HepG2 (cell line): ENCODE results near the gene PKM. TPM values are rescaled to one million over a fixed set of nuclear protein-coding genes. Genes with fewer than 3 reads are reported as not detected.

ENCODE experiments used
- KLF9 ChIP-seq: IDR thresholded peaks from 2 replicates; pipeline ENCODE4 v1.6.1; 2016; ENCODE audit warnings: low read depth
- MBNL3 ChIP-seq: fragments of 250-450 bp; sonication (Bioruptor Pico); conservative IDR thresholded peaks from 2 replicates; pipeline ENCODE4 v1.8.0; 2022; ENCODE audit warnings: mild to moderate bottlenecking, inconsistent platforms
- MED8 ChIP-seq: sonication (generic); formaldehyde crosslinking; IDR thresholded peaks from 2 replicates; pipeline ENCODE4 v1.8.1; 2023; ENCODE audit warnings: mild to moderate bottlenecking, missing genetic modification reagents; ENCODE audit not compliant: insufficient replicate concordance
- PAF1 ChIP-seq: IDR thresholded peaks from 2 replicates; pipeline ENCODE4 v1.6.1; 2016; ENCODE audit warnings: missing genetic modification reagents, missing compliant biosample characterization
- PLRG1 ChIP-seq: fragments of 450-650 bp; conservative IDR thresholded peaks from 2 replicates; pipeline ENCODE4 v1.6.1; 2016
- POLR2AphosphoS5 ChIP-seq: IDR thresholded peaks from 2 replicates; pipeline ENCODE4 v1.6.1; 2012; ENCODE audit warnings: low read depth, low read length
- RFX5 ChIP-seq: IDR thresholded peaks from 2 replicates; pipeline ENCODE4 v1.6.1; 2011; ENCODE audit warnings: low read depth, low read length, improper control_type of control experiment
- SAP130 ChIP-seq: IDR thresholded peaks from 2 replicates; pipeline ENCODE4 v1.6.1; 2016; ENCODE audit warnings: low read depth
- SNAI1 ChIP-seq: sonication (generic); formaldehyde crosslinking; IDR thresholded peaks from 2 replicates; pipeline ENCODE4 v1.5.0; 2020; ENCODE audit warnings: mild to moderate bottlenecking, missing genetic modification reagents, borderline replicate concordance
- SRY ChIP-seq: sonication (generic); formaldehyde crosslinking; IDR thresholded peaks from 2 replicates; pipeline ENCODE4 v1.8.0; 2022; ENCODE audit warnings: mild to moderate bottlenecking, missing genetic modification reagents
- TBL1XR1 ChIP-seq: fragments of 150-350 bp; IDR thresholded peaks from 2 replicates; pipeline ENCODE4 v1.6.1; 2014; ENCODE audit warnings: borderline replicate concordance, low read length; ENCODE audit not compliant: partially characterized antibody
- TBX2 ChIP-seq: sonication (generic); formaldehyde crosslinking; IDR thresholded peaks from 2 replicates; pipeline ENCODE4 v1.5.0; 2020; ENCODE audit warnings: missing genetic modification reagents, mild to moderate bottlenecking, borderline replicate concordance
- ZFP90 ChIP-seq: sonication (generic); formaldehyde crosslinking; IDR thresholded peaks from 2 replicates; pipeline ENCODE4 v1.8.0; 2022; ENCODE audit warnings: missing genetic modification reagents, mild to moderate bottlenecking, inconsistent platforms, borderline replicate concordance
- ZNF253 ChIP-seq: sonication (generic); formaldehyde crosslinking; IDR thresholded peaks from 2 replicates; pipeline ENCODE4 v1.8.0; 2022; ENCODE audit warnings: mild to moderate bottlenecking, missing genetic modification reagents, borderline replicate concordance
- ZNF7 ChIP-seq: IDR thresholded peaks from 2 replicates; pipeline ENCODE4 v1.6.1; 2016; ENCODE audit warnings: missing biosample characterization, missing genetic modification reagents
- ZNF720 ChIP-seq: sonication (generic); formaldehyde crosslinking; IDR thresholded peaks from 2 replicates; pipeline ENCODE4 v1.4.0; 2020; ENCODE audit warnings: missing genetic modification reagents
- polyA plus RNA-seq, 8 experiments: library from polyadenylated mRNA; depleted of rRNA in 3 of 8; stranded (reverse) in 7 of 8; unstranded in 1 of 8; fragments of >200 nt; fragmentation: Illumina TruSeq in 4 of 8; extraction: Trizol in 4 of 8; gene quantifications; 2 replicates each; pipeline versions ENCODE4 v1.2.1 to v1.2.3, GENCODE V29; 2011 to 2016; ENCODE audit warnings: low read depth in 4 of 8, missing spikeins in 1 of 8, mixed read lengths in 1 of 8; ENCODE audit not compliant: insufficient read depth in 1 of 8
- total RNA-seq, 5 experiments: library from RNA; depleted of rRNA; stranded (reverse); fragments of >200 nt; fragmentation: Illumina TruSeq; extraction: Trizol; gene quantifications; 2 replicates each; pipeline ENCODE4 v1.2.3, GENCODE V29; 2016; ENCODE audit warnings: low read depth in 1 of 5
- TF ChIP-seq, protein P1 (sequence below): sonication (generic); formaldehyde crosslinking; conservative IDR thresholded peaks from 2 replicates; pipeline ENCODE4 v1.4.0; 2020; ENCODE audit warnings: missing genetic modification reagents
- TF ChIP-seq, protein P2 (sequence below): sonication (generic); formaldehyde crosslinking; IDR thresholded peaks from 2 replicates; pipeline ENCODE4 v1.9.0; 2021; ENCODE audit warnings: missing genetic modification reagents, mild to moderate bottlenecking, borderline replicate concordance
- TF ChIP-seq, protein P3 (sequence below): sonication (generic); formaldehyde crosslinking; IDR thresholded peaks from 2 replicates; pipeline ENCODE4 v1.4.0; 2020; ENCODE audit warnings: missing genetic modification reagents
- TF ChIP-seq, protein P4 (sequence below): sonication (generic); formaldehyde crosslinking; IDR thresholded peaks from 2 replicates; pipeline ENCODE4 v1.5.1; 2020; ENCODE audit warnings: mild to moderate bottlenecking, missing genetic modification reagents
- TF ChIP-seq, protein P5 (sequence below): sonication (generic); formaldehyde crosslinking; IDR thresholded peaks from 2 replicates; pipeline ENCODE4 v1.4.0; 2020; ENCODE audit warnings: mild to moderate bottlenecking, missing genetic modification reagents

Gene PKM
- total and polyA plus RNA-seq, 2 of the 13 experiments (the other 11 are each of a cell fraction or from before 2014, with no cell fraction given): 488 to 780 TPM

DNA sequence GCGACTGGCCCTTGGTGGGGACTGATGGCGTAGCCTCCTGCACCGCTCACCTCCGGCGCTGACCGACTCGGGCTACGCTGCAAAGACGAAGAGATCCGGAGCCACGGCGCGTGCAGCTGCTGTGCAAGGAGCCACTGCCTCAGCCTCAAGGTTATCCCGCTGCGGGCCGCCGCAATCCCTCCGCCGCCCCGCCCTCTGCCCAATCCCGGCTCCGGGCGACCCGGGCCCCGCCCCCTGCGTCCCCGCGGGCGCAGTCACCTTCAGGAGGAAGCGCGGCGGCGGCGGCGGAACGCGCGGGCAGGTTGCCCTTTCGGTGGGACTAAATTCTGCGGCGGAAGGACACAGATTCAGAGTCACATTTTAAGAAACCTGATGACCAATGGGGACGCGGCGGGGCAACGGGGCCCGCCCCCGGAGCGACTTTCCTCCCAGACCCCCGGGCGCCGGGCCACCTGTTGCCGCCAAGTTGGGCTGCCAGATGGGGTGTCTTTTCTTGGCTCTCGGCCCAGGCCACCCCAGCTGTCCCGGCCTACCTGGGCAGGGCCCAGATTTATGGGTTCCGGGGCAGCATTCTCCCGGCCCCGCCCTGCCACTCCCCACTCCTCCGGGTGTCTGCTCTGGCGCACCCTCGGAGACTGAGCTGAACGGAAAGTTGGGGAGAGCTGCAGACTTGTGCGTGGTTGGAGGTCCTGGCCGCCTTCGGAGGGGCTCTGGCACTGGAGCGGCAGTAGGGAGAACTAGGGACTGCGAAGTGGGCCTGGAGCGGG, at the start of gene PKM (continued):
- TF ChIP-seq TBL1XR1 (no peak), SNAI1 (CRISPR knock-in tag) (no peak; the same call in 1 of the 2 replicates), ZFP90 (CRISPR knock-in tag) (no peak; the same call in none of the 2 replicates), ZNF720 (CRISPR knock-in tag) (no peak), ZNF7 (CRISPR knock-in tag) (no peak), ZNF253 (no peak), TBX2 (peak; percentile 74), KLF9 (CRISPR knock-in tag) (peak; percentile 72; the same call in 1 of the 2 replicates), MED8 (CRISPR knock-in tag) (peak; percentile 98), RFX5 (peak; percentile 59), PAF1 (CRISPR knock-in tag) (no peak), MBNL3 (CRISPR knock-in tag) (no peak), SAP130 (CRISPR knock-in tag) (peak; percentile 83), SRY (CRISPR knock-in tag) (peak; percentile 22; the same call in 1 of the 2 replicates), POLR2AphosphoS5 (peak; percentile 95), PLRG1 (no peak)
- TF ChIP-seq, protein P1, sequence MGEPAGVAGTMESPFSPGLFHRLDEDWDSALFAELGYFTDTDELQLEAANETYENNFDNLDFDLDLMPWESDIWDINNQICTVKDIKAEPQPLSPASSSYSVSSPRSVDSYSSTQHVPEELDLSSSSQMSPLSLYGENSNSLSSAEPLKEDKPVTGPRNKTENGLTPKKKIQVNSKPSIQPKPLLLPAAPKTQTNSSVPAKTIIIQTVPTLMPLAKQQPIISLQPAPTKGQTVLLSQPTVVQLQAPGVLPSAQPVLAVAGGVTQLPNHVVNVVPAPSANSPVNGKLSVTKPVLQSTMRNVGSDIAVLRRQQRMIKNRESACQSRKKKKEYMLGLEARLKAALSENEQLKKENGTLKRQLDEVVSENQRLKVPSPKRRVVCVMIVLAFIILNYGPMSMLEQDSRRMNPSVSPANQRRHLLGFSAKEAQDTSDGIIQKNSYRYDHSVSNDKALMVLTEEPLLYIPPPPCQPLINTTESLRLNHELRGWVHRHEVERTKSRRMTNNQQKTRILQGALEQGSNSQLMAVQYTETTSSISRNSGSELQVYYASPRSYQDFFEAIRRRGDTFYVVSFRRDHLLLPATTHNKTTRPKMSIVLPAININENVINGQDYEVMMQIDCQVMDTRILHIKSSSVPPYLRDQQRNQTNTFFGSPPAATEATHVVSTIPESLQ: peak; percentile 28; the same call in 1 of the 2 replicates
- TF ChIP-seq, protein P2, sequence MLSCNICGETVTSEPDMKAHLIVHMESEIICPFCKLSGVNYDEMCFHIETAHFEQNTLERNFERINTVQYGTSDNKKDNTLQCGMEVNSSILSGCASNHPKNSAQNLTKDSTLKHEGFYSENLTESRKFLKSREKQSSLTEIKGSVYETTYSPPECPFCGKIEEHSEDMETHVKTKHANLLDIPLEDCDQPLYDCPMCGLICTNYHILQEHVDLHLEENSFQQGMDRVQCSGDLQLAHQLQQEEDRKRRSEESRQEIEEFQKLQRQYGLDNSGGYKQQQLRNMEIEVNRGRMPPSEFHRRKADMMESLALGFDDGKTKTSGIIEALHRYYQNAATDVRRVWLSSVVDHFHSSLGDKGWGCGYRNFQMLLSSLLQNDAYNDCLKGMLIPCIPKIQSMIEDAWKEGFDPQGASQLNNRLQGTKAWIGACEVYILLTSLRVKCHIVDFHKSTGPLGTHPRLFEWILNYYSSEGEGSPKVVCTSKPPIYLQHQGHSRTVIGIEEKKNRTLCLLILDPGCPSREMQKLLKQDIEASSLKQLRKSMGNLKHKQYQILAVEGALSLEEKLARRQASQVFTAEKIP (CRISPR knock-in tag): no peak
- TF ChIP-seq, protein P3, sequence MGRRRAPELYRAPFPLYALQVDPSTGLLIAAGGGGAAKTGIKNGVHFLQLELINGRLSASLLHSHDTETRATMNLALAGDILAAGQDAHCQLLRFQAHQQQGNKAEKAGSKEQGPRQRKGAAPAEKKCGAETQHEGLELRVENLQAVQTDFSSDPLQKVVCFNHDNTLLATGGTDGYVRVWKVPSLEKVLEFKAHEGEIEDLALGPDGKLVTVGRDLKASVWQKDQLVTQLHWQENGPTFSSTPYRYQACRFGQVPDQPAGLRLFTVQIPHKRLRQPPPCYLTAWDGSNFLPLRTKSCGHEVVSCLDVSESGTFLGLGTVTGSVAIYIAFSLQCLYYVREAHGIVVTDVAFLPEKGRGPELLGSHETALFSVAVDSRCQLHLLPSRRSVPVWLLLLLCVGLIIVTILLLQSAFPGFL (CRISPR knock-in tag): no peak
- TF ChIP-seq, protein P4, sequence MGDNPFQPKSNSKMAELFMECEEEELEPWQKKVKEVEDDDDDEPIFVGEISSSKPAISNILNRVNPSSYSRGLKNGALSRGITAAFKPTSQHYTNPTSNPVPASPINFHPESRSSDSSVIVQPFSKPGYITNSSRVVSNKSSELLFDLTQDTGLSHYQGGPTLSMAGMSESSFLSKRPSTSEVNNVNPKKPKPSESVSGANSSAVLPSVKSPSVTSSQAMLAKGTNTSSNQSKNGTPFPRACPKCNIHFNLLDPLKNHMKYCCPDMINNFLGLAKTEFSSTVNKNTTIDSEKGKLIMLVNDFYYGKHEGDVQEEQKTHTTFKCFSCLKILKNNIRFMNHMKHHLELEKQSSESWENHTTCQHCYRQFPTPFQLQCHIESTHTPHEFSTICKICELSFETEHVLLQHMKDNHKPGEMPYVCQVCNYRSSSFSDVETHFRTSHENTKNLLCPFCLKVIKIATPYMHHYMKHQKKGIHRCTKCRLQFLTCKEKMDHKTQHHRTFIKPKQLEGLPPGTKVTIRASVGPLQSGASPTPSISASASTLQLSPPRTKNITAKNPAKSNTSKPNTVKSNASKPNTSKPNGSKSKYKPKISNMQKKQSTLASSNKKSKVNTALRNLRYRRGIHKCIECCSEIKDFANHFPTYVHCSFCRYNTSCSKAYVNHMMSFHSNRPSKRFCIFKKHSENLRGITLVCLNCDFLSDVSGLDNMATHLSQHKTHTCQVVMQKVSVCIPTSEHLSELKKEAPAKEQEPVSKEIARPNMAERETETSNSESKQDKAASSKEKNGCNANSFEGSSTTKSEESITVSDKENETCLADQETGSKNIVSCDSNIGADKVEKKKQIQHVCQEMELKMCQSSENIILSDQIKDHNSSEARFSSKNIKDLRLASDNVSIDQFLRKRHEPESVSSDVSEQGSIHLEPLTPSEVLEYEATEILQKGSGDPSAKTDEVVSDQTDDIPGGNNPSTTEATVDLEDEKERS (CRISPR knock-in tag): peak; percentile 14; the same call in 1 of the 2 replicates
- TF ChIP-seq, protein P5, sequence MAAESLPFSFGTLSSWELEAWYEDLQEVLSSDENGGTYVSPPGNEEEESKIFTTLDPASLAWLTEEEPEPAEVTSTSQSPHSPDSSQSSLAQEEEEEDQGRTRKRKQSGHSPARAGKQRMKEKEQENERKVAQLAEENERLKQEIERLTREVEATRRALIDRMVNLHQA (CRISPR knock-in tag): no peak
